NCI-H510A treated with DMSO at 0.1 percent for 48 hours (cell line): ENCODE data around the gene WFIKKN2.
"Not testable (repeated sequence)": the region's sequence is repeated elsewhere in the genome, so short reads cannot be mapped to it uniquely, and the experiment has no call there.

Experiments
- DNase-seq: peaks from one replicate; lab custom pipeline; 2025; lab: John Stamatoyannopoulos, UW

WFIKKN2 gene, protein sequence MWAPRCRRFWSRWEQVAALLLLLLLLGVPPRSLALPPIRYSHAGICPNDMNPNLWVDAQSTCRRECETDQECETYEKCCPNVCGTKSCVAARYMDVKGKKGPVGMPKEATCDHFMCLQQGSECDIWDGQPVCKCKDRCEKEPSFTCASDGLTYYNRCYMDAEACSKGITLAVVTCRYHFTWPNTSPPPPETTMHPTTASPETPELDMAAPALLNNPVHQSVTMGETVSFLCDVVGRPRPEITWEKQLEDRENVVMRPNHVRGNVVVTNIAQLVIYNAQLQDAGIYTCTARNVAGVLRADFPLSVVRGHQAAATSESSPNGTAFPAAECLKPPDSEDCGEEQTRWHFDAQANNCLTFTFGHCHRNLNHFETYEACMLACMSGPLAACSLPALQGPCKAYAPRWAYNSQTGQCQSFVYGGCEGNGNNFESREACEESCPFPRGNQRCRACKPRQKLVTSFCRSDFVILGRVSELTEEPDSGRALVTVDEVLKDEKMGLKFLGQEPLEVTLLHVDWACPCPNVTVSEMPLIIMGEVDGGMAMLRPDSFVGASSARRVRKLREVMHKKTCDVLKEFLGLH

DNA sequence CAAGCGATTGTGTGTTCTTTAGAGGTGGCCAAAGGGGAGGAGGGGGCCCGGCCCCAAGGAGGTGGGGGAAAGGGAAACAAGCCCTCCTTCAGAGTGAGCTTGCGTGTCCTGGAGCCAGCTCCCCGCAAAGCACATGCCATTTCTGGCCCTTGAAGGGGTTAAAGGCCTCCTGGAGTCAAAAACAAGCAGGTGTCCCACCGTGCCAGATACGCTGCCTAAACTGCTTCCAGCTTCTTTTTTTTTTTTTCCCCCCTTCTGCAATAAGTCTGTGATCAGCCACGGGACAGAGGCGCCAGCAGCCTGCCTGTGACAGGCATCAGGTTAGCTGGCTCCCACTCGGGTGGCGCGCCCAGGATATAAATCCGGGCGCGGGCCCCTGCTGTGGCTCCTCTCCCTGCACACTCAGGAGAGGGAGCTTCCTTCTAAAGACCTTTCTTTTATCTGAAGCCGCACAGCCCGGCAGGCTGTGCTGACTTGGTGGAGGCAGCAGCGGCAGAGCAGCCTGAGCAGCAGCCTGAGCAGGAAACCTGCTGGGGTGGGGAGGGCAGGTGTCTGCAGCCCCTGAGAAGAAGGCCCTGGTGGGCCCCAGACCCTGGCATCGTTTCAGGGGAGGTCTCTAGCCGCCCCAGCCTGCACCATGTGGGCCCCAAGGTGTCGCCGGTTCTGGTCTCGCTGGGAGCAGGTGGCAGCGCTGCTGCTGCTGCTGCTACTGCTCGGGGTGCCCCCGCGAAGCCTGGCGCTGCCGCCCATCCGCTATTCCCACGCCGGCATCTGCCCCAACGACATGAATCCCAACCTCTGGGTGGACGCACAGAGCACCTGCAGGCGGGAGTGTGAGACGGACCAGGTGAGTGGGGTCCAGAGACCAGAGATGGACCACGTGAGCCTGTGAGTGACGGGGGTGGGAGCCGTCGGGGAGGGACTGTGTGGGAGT is at the start of gene WFIKKN2:
Gene WFIKKN2 (plus strand): TSS at position 286 of the 934 bp plus-strand sequence. CDS start 352 bp downstream, at position 638.
- DNase-seq = no peak

DNA sequence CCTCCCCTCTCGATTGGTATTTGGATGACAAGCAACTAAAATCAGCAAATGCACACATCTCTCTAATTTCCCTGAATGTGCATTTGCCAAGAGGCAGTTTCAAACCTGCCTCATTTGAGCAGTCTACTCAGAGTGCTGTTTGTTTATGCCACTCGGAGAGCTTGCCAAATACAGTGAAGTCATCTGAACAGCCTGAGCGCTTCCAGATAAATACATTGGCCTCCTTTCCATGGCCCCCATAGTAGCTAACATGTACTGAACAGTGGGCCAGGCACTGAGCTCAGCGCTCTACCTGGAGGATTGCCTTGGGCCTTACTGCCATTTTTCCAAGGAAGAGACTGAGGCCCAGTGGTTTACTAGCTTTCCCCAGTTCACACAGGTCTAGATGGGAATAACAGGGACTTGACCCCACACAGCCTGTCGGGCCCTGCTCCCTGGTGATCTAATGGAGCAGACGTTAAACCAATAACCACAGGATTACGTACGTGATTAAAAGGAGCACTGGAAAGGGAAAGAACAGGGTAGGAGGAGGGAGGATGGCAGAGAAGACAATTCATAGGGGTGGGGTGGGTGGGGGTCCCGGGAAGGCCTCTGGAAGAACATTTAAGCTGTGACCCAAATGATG is 49.3 kb upstream of the WFIKKN2 start:
- peak; percentile 21 for DNase-seq

DNA sequence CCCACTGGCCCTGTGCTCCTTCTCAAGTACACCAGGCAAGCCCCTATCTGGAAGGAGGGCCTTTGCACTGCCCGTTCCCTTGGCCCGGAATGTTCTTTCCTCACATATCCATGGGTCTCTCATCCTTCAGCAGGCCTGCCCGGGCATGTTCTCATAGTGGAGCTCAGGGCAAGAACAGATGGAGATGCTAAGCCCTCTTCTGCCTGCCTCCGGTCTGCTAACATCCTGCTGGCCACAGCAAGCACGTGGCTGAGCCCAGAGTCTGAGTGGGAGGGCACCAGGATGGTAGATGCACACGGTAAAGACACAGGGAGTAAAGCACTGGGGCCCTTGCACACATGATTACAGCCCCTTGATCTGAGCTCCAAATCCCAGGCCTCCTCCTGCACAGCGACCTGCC is 48.3 kb upstream of the WFIKKN2 start:
- DNase-seq = peak; percentile 62

DNA sequence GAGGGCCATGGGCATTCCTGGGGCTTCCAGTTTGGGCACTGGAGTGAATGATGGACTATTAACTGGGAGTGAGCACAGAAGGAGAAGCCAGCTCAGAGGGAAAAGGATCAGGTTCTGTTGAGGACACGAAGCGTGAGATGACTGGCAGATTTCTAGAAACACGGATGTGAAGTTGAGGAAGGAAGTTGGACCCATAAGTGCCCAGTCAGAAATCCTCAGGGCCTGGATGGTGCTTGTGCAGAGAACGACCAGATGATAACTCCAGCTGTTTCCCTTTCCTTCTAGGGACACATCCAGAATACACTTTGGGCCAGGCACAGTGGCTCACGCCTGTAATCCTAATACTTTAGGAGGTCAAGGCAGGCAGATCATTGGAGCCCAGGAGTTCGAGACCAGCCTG is 44.8 kb upstream of the WFIKKN2 start:
- DNase-seq = no peak

DNA sequence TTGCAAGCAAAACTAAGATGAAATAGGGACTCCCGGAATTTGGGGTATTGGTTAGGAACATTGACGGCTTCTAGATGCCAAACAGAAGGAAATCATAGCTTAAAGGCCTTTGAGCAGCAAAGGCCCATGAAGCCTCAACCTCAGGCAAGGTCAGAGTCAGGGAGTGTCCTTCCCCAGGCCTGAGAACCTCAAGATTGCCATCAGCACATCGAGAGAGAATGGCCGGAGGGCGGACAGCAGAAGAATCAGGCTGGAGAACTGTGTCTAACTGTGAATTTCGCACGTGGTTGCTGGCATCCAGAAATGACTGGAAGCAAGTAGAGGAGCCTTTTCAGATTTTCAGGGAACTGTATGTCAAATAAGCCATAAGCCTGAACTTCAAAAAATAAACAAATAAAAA is 43.3 kb upstream of the WFIKKN2 start:
- no peak for DNase-seq

DNA sequence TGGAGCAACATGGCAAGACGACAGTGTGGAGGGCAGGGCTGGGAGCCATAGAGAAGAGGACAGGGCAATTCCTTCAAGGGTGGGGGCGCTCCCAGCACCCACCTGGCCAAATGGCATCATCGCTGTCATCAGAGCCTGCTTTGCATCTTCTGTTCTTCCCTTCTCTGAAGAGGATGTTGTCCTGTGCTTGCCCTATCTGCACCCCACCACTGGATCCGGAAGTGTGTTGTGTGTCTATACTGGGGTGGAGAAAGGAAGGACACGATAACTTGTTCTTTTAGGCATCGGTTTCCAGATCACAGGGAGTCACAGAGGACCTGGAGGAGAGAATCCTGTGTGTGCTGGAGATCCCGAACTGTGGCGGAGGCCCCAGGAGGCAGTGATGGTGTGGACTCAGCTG is 42.4 kb upstream of the WFIKKN2 start:
- no peak for DNase-seq

DNA sequence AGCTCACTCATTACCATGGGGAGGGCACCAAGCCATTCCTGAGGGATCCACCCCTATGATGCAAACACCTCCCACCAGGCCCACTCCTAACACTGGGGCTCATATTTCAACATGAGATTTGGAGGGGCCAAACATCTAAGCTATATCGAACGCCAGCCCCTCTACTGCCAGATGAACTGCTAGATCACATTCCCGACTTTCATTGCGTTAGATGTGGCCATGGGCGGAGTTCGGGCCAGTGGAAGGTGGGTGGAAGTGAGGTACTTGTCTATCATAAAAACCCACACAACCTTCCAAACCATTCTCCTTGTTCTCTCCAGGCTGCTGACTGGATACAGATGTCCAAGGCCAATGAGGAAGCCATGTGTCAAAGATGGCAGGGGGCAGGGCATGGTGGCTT is 41.0 kb upstream of the WFIKKN2 start:
- DNase-seq = no peak

DNA sequence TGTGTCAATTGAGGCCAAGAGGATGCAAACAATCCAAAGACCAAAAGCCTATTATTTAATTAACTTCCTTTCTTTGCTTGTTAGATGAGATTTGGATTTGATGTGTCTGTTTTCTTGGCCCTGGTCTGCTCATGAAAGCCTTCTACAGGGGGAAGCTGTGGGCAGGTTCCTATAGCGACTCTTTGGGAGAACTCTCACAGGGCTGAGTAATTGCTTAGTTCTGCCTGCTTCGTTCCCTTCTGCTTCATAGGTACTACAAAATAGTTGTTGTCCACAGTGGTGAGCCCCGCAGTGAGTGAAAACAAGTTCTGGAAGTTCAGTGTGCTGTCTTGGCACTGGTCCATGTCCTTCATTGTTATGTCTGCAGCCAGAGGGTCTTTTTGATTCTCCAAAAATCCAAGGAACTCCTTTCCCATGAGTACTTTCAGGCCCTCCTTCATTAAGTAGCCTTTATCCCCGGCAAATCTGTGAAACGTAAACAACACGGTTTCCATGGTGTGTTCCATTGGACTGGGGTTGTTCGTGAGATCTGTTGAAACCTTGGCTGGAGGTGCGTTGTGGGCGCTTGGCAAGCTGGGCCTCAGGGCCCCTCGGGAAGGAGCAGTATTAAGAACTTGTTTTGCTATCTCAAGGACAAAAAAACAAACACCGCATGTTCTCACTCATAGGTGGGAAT is 38.1 kb upstream of the WFIKKN2 start:
- DNase-seq = no peak

DNA sequence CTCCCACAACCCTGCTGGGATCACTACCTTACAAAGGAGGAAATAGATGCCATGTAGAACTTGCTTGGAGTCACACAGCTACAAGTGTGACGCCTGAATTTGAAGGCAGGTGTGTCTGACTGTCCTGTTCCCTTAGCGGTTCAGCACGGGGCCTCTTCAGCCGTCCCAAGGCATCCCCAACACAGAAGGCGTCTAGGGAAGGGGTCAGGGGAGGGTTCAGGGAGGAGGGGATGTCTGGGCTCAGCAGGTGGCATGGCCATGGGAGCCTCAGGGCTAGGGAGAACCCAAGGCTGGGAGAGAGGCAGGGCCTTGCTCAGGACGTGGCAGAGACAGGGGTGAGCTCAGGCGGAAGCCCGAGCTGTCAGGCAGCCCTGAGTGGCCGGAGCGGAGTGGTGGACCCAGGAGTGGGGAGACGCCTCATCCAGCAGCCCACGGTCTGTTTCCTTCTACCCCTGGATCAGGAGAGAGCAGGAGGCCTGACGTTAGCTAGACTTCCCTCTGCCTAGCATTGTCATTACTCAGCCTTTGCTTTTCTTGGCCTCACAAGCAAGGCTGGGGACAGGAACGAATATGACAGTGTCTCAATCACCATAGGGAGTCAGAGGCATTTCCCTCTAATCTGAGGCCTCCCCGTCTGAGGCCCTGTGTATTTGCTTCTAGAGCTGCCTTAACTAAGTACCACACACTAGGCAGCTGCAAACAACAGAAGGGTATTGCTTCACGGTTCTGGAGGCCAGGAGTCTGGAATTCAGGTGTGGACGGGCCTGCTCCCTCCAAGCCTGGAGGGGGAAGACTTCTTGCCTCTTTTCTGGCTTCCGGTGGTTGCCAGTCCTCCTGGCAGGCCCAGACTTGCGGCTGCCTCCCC is 36.7 kb upstream of the WFIKKN2 start:
- peak; percentile 23 for DNase-seq

DNA sequence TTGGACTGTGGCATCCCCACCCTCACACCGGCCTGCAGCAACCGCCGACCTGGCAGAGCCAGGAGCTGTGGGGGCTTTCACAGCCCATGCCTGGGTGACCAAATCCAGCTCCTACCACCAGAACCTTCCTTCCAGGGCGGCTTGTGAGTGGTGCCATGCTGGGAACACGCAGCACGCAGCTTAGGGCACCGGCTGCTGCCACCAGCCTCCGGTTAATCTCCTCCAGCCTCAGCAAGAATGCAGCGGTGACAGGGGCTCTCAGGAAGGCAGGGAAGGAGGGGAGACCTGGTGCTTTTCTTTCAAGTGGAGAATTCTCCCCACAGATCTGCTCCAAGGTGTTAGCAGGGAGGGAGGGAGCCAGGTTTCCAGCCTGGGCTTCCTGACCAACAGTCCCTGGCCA is 35.8 kb upstream of the WFIKKN2 start:
- no peak for DNase-seq

DNA sequence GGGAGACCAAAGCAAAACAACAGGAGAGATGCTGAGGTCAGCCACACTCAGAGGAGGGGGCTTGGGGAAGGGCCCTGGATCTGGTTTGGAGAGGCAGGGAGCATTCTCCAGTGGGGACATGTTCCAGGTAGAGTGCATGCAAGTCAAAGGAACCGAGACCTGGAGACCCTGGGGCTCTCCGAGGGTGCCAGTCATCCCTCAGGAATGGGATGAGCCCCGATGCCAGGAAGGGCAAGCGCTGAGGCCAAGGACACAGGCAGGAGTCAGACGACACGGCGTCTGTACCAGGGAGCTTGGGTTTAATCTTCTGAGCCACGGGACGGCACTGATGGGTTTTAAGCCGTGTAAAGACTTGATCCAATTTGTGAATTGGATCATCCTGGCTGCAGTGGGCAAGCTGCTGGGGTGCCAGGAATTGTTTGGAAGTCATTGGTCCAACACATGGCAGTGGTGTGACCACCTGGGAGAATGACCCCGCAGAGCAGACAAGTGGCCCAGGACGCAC is 35.1 kb upstream of the WFIKKN2 start:
- no peak for DNase-seq

DNA sequence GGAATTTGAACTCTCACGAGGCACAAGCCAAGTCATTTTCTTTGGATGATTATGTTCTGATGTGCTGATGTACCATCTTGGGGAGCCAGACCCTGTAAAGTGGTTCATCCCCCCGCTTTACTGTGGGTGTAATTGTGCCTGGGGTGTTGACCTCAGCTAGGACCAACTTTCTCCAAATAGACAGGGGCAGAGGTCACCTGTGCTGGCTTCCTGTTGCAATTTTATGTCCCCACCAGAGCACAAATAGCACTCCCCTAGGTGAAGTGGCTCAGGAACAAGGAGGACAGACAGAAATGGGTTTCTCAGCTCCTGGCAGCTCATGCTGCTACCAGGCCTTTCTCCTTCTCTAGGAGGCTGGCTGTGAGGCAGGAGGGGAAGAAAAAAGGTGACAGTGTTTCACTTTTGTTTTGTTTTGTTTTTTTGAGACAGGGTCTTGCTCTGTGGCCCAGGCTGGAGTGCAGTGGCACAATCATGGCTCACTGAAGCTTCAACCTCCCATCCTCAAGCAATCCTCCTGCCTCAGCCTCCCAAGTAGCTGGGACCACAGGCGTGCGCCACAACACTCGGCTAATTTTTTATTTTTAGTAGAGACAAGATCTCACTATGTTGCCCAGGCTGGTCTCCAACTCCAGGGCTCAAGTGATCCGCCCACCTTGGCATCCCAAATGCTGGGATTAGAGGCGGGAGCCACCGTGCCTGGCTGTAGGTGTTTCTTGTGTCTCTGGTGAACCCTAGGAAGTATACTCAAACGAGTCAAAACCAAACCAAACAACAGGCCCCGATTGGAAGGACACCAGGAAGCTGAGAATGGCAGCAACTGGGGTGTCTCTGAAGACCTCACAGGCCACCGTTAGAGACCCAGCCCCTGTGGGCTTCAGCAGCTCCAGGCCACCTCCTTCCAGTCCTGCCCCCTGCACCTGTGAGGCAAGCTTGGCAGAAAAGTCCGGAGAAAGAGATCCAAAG is 32.5 kb upstream of the WFIKKN2 start:
- no peak for DNase-seq

DNA sequence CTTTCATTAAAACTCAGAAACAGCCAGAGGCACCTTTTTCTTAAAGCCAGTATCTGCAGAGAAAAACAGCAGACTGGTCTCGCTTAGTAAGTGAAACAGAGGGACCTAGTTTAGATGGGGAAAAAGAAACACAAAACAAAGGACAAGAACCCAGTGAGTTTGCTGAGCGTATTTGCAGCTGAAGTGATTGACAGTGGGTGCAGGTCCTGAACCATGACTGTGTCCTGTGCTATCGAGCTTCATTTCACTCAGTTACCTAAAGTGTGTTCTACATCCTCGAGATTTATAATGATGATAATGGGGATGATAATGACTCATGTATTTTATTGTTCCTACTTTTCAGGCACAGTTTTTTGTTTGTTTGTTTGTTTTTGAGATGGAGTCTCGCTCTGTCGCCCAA is 31.7 kb upstream of the WFIKKN2 start:
- DNase-seq = no peak

DNA sequence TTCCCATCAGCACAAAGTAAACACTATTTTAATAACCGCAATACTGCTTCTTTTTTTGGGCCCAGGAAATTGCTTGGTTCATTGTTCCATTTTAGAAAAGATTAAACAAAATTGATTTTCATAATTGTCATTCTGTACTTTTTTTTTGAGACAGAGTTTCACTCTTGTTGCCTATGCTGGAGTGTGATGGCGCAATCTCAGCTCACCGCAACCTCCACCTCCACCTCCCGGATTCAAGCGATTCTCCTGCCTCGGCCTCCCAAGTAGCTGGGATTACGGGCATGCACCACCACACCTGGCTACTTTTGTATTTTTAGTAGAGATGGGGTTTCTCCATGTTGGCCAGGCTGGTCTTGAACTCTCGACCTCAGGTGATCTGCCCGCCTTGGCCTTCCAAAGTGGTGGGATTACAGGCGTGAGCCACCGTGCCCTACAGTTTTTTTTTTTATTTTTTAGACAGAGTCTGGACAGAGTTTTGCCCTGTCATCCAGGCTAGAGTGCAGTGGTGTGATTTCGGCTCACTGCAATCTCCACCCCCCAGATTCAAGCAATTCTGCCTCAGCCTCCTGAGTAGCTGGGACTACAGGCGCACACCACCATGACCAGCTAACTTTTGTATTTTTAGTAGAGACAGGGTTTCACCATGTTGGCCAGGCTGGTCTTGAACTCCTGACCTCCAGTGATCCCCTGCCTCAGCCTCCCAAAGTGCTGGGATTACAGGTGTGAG is 30.5 kb upstream of the WFIKKN2 start:
- not testable (repeated sequence) for DNase-seq

DNA sequence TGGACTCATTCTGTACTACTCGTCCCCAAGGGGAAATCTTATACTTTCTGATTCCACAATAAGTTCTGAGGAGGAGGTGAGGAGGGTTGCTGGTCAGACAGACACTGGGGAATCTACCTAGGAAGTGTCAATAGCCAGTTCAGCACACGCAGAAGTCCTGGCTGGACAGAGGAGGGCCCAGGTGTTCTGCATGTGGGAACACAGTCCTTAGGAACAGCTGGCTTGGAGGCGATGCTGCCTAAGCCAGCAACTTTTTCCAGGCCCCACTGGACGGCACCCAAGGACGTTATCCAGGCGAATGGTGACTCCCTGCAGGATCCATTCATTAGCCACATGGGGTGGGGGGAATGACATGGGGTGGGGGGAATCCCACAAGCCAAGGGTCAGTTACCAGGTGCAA is 29.9 kb upstream of the WFIKKN2 start:
- no peak for DNase-seq

DNA sequence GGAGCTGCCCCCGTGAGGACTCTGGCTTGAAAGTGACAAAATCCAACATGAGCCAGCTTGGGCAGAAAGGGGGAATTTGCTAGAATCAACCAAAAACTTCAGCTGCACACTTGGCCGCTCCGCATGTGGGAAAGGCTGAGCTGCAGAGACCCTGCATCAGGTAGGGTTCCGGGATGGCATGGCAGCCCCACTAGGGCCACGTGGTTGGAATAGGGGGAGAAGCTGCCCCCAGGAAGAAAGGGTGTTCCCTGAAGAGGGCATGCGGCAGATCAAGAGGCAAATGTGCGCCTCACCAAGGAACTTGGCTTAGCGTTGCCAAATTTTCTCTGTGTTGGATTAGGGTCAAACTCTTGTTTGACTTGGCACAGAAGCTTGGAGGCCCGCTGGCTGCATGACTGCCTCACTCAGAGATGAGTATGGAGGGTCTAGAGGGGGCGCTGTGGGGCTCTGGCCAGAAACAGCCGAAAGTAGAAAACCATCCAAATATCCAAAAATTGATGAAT is 29.2 kb upstream of the WFIKKN2 start:
- no peak for DNase-seq

DNA sequence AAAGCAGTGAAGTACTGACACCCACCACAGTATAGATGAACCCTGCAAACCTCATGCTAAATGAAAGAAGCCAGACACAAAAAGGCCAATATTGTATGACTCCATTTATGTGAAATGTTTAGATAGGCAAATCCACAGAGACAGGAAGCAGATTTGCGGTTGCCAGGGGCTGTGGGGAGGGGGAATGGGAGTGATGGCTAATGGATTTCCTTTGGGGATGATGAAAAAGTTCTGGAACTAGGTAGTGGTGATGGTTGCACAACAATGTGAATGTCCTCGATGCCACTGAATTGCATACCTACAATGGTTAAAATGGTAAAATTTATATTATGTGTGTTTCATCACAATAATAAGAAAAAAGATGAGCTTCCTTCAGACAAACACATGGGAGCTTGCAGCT is 28.4 kb upstream of the WFIKKN2 start:
- no peak for DNase-seq

DNA sequence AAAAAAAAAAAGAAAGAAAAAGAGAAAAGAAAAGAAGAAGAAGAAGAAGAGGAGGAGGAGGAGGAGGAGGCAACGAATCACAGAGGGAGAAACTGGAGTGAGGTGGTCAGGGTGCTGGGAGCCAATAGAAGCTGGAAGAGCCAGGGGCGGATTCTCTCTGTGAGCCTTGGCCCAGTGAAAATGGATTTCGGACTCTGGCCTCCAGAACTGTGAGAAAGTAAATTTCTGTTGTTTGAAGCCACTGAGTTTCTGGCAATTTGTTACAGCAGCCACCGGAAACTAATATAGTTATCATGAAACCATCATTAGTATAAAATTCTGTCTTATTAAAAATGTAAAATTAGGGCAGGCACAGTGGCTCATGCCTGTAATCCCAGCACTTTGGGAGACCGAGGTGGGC is 27.7 kb upstream of the WFIKKN2 start:
- DNase-seq = no peak
